ENCODE results near the gene FMNL2.

FMNL2 gene

GRCh38 chr2:152686321-152686720, 351.3 kb downstream of the FMNL2 start:
- DNase-seq (ENCODE audit: low read depth in 1 of 2, low spot score in 1 of 2), result no peak

- no peak for DNase-seq (ENCODE audit: low read depth in 1 of 2, low spot score in 1 of 2)
These were observed 358.1 kb downstream of the FMNL2 start for GRCh38 chr2:152693033-152693432.

DNA sequence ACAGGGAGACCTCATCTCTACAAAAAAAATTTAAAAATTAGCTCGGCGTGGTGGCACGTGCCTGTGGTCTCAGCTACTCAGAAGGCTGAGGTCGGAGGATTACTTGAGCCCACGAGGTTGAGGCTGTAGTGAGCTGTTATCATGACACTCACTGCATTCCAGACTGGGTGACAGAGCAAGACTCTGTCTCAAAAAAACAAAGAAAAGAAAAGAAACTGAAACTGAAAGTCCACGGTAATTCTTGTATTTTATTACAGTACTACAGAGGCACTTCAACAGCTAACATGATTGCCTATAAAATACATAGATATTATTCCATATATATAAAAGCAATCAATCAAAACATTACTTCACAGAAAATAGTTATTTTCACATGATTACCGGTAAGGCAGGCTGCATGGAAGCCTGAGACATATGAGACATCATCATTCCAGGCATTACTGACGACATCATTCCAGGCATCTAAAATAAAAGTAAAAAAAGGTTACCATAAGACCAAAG, 359.2 kb downstream of the FMNL2 start:
- peak in 1 of 2 donors; percentile 33 for DNase-seq (ENCODE audit: low read depth in 1 of 2, low spot score in 1 of 2)

- no peak for DNase-seq (ENCODE audit: low read depth in 1 of 2, low spot score in 1 of 2)
These were observed 360.8 kb downstream of the FMNL2 start for GRCh38 chr2:152695763-152696162.

DNA sequence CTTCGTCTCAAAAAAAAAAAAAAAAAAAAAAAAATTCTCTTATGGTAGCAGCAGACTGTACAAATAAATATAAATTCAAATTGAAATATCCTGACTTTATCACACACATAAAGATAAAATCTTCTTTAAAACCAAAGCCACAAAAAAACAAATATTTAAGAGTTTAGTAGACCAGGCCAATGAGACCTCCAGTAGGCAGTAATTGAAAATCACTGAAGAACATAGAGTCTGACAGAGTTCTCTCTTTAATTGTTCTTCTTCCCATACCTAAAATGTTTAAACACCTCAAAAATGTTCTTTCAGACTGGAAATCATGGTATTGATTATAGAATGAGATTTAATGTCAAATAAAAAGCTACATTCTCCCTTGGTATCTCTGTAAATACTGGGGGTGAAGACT, 361.5 kb downstream of the FMNL2 start:
- DNase-seq (ENCODE audit: low read depth in 1 of 2, low spot score in 1 of 2), result no peak
